AG09319 (cell line): ENCODE measurements around the gene LPAR3.

Source experiments
- DNase-seq: peaks from one replicate; pipeline ENCODE4 v3.0.0-alpha.2; 2010; ENCODE audit warnings: low read depth; ENCODE audit errors: extremely low read depth
- TF ChIP-seq, protein P1 (sequence below): IDR thresholded peaks from 2 replicates; pipeline ENCODE4 v1.5.1; 2011; ENCODE audit warnings: low read depth, mild to moderate bottlenecking, inconsistent platforms, low read length, moderate library complexity

Gene LPAR3

DNA sequence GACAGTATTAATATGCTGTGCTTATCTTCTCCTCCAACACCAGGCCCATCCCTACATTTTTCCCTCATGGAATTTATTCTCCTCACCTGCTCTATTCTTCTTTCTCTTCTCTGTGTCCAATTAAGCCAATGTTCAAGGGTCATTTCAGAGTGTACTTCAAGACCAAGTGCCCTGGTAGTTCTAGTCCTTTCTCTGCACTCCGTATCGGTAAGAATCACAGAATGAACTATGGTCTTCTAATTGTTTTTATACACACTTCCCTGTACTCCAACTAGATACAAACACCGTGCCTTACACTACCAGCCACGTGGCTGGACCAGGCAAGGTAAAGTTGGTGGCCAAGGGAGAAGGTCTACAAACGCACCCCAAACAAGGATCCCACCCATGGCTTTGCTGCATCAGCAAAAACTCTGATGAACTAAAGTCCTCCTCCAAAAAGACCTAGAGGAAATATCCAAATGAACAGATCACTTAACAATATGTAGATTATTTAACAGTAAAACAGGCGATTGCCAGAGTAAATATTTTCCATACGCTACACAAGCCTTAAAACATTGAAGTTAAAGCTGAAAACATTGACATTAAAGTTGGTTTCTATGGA, 40.1 kb upstream of the LPAR3 start:
- TF ChIP-seq, protein P1, sequence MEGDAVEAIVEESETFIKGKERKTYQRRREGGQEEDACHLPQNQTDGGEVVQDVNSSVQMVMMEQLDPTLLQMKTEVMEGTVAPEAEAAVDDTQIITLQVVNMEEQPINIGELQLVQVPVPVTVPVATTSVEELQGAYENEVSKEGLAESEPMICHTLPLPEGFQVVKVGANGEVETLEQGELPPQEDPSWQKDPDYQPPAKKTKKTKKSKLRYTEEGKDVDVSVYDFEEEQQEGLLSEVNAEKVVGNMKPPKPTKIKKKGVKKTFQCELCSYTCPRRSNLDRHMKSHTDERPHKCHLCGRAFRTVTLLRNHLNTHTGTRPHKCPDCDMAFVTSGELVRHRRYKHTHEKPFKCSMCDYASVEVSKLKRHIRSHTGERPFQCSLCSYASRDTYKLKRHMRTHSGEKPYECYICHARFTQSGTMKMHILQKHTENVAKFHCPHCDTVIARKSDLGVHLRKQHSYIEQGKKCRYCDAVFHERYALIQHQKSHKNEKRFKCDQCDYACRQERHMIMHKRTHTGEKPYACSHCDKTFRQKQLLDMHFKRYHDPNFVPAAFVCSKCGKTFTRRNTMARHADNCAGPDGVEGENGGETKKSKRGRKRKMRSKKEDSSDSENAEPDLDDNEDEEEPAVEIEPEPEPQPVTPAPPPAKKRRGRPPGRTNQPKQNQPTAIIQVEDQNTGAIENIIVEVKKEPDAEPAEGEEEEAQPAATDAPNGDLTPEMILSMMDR: no peak
- no peak for DNase-seq

- no peak for DNase-seq
- TF ChIP-seq, protein P1: no peak
Observed at GRCh38 chr1:84930831-84931230, 37.8 kb upstream of the LPAR3 start.

- no peak for DNase-seq
- TF ChIP-seq, protein P1: no peak
Observed at GRCh38 chr1:84930329-84930728, 37.3 kb upstream of the LPAR3 start.

DNA sequence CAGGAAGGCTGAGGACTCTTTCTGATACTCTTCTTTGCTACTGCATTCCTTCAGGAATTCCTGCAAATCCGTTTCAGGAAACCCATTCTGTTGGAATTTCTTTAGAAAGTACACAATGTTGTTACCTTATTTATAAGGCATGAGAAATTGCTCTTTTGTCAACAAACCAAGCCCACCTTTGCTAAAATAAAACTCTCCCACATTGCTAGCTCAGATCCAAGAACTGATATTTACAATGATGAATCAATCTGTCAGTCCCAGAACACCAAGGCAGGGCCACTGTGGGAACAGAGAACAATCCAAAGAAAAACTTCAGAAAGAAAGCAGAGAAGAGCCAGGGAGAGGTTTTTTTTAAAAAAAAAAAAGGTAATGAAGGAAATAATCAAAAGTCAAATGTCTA, 36.6 kb upstream of the LPAR3 start:
- no peak for DNase-seq
- TF ChIP-seq, protein P1: no peak

- TF ChIP-seq, protein P1: no peak
- no peak for DNase-seq
Observed at GRCh38 chr1:84928979-84929378, 36.0 kb upstream of the LPAR3 start.

- TF ChIP-seq, protein P1: no peak
- no peak for DNase-seq
Observed at GRCh38 chr1:84923317-84923716, 30.3 kb upstream of the LPAR3 start.

GRCh38 chr1:84920159-84920558, 27.2 kb upstream of the LPAR3 start:
- no peak for DNase-seq
- TF ChIP-seq, protein P1: no peak
